Placental epithelial cell (primary cell): ENCODE results near the gene FABP2. TPM values are rescaled to one million over a fixed set of nuclear protein-coding genes. Genes with fewer than 3 reads are reported as not detected.

Source experiments
- small RNA-seq: library from RNA; depleted of rRNA; stranded (forward); fragments of <200 nt; gene quantifications from one replicate; pipeline ENCODE3, GENCODE V24; 2012
- total RNA-seq: library from RNA; depleted of rRNA; stranded (reverse); fragments of >200 nt; gene quantifications from 2 replicates; pipeline ENCODE4 v1.2.3, GENCODE V29; 2012

The FABP2 gene
- total RNA-seq, result not detected in 2 replicates

GRCh38 chr4:119321921-119322687, at the start of gene FABP2:
TSS of gene FABP2 (minus strand) at chr4:119322138. CDS start at chr4:119322102, 36 bp downstream.

Small RNA genes within 50 kb of the gene (small RNA-seq; reads per million reads assigned to genes)
- gene RNU4-33P, result not detected

Other genes starting within 250 kb of the FABP2 start
- not detected in 2 replicates for gene MYOZ2, start 186.3 kb downstream of the FABP2 start, total RNA-seq
- gene USP53, start 109.4 kb downstream of the FABP2 start, total RNA-seq, result 17.9 and 20.0 TPM in 2 replicates